GM21723 (cell line): Measurements from ENCODE around the gene KHK.
"Not testable (repeated sequence)": the region's sequence is repeated elsewhere in the genome, so short reads cannot be mapped to it uniquely, and the experiment has no call there.

ENCODE experiments used
- ATAC-seq: cut with Tn5 transposase; IDR thresholded peaks from one replicate; pipeline ENCODE4 v1.9.1; 2021; ENCODE audit warnings: mild to moderate bottlenecking, moderate library complexity; ENCODE audit not compliant: unreplicated experiment

The KHK gene

DNA sequence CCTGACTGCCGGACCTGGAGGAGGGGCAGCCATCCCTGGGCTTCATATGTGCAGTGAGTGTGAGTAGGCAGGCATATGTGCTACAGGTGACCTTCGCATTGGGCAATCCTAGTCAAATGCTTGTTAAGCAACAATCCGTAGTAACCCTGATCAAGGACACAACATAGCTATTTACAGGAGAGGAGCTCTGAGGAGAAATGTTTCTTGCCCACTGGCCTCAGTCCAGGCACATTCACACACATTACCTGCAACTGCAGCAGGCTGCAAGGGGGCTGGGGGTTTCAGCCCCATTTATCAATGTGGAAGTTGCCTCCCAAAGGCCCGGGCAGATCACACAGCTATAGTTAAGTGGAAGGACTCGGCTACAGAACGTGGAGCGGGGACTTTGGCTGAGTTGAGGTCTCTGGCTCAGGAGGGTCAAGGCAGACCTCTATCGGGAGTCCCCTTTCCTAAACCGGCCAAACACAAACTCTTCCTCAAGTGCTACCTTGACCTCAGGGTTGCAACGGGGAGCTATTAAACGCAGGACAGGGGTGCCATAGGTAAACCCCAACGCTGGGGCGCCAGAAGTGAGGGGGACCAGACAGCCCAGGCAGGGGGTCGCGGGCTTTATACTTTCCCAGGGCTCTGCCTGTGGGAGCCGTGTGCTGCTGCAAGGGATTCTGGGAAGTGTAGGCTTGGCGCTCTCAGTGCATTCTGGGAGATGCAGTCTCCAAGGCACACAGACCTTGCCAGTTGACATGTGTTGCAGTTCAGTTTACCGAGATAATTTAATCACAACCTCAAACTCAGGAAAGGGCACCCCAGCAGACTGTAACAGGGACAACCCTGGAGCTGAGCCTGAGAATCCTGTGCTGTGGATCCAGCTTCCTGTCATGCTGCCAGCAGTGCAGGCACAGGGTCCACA, 9.4 kb downstream of the KHK start:
- peak; percentile 75 for ATAC-seq

DNA sequence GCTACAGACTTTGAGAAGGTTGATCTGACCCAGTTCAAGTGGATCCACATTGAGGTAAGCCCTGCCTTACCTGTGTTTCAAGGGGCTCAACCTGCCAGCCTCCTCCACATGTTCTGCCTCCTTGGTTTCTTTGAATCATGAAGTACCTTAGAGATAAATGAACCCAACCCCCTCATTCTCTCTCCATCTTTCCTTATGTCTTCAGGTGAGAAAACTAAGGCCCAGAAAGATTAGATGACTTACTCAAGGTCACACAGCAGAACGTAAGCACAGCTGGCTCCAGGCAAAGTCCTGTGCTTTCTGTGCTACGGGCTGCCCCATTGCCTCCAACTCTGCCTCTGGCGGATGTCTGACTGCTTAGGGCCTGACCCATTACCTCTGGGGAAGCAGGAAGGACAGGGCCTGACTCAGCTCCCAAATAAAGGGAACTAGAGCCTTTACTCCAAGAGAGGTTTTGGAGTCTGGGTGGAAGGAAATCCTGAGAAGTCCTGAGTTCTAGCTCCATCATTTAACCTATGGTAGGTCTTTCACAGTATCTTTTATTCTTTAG, 10.3 kb downstream of the KHK start:
- no peak for ATAC-seq

DNA sequence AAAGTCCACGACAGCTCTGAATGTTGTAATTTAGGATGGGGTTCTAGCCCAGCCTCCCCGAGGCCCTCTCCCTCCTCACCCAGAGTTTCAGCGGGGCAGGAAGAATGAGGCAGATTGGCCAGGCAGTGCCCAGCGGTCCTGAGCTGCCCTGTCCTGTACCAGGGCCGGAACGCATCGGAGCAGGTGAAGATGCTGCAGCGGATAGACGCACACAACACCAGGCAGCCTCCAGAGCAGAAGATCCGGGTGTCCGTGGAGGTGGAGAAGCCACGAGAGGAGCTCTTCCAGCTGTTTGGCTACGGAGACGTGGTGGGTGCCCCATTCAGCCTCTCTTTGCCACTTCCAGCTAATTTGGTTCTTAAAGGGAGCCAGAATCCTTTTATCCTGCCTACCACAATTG, 10.8 kb downstream of the KHK start:
- ATAC-seq, result no peak

DNA sequence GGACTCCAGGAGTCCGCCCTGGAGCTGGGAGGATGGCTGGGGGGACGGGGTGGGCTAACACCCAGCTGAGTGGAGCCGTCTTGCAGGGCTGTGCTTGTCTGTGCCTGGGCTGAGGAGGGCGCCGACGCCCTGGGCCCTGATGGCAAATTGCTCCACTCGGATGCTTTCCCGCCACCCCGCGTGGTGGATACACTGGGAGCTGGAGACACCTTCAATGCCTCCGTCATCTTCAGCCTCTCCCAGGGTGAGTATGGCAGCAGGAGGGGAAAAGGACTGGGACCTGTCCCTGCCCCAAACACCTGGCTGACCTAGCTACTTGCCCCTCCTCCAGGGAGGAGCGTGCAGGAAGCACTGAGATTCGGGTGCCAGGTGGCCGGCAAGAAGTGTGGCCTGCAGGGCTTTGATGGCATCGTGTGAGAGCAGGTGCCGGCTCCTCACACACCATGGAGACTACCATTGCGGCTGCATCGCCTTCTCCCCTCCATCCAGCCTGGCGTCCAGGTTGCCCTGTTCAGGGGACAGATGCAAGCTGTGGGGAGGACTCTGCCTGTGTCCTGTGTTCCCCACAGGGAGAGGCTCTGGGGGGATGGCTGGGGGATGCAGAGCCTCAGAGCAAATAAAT, 12.9 kb downstream of the KHK start:
- ATAC-seq, result no peak

DNA sequence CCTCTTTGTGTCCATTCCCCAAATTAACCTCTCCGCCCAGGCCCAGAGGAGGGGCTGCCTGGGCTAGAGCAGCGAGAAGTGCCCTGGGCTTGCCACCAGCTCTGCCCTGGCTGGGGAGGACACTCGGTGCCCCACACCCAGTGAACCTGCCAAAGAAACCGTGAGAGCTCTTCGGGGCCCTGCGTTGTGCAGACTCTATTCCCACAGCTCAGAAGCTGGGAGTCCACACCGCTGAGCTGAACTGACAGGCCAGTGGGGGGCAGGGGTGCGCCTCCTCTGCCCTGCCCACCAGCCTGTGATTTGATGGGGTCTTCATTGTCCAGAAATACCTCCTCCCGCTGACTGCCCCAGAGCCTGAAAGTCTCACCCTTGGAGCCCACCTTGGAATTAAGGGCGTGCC, 13.5 kb downstream of the KHK start:
- no peak for ATAC-seq

DNA sequence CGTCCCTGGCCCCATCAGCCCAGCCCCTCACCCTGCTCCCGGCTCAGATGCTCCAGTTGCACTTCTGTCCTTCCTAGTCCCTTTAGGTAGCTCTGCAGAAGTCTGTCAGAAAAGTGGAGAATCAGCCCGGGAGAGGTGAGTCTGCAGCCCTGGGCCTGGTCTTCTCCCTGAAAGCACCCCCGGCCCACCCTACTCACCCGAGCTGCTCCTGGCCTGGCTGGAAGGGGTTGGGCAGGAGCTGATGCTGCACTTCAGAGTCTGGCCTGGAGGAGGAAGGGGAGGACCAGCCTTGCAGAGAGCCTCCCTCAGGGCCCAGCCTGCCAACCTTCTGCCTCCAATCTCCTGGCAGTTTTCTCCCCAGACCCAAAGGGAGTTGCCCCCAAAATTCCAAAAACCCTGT, 15.8 kb downstream of the KHK start:
- no peak for ATAC-seq

DNA sequence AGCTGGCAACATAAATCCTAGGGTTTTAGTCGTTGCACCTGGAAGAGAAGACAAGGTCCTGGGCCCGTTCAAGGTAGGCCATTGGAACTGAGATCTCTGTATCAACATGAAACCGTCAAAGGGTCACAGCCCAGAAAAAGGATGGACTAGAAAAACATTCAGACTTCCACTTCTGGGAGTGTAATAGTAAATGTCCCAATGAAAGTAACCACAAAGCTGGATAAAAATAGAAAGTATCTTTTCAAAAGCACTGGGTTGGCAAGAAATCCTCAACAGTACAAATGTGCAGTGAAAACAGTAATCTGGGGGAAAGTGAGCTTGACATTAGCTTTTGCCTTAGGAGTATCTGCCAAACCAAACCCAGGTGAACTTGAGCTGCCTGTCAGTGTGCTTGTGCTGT, 19.4 kb downstream of the KHK start:
- no peak for ATAC-seq

DNA sequence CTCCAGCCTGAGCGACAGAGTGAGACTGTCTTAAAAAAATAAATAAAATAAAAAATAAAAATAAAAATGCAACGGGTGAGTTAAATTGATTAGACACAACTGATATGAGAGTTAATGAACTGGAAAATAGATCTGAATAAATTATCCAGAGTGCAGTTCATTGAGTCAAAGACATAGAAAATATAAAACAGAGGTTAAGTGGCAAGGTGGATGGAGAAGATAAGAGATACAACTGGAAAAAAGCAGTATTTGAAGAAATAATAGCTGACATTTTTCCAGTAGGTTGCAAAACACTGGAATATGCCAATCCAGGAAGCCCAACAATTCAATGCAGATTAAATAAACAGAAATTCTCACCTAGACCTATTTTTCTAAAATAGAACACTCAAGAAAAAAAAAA, 21.6 kb downstream of the KHK start:
- no peak for ATAC-seq

DNA sequence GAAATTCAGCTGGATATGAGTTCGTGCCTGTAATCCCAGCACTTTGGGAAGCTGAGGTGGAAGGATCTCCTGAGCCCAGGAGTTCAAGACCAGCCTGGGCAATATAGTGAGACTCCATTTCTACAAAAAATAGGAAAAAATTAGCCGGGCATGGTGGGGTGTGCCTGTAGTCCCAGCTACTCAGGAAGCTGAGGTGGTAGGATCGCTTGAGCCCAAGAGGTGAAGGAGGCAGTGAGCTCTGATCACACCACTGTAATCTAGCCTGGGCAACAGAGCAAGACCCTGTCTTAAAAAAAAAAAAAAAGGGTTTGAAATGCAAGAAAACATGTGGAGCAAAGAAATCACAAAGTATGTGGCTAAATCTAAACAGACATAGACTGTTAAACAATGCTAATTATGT, 22.5 kb downstream of the KHK start:
- ATAC-seq, result no peak

DNA sequence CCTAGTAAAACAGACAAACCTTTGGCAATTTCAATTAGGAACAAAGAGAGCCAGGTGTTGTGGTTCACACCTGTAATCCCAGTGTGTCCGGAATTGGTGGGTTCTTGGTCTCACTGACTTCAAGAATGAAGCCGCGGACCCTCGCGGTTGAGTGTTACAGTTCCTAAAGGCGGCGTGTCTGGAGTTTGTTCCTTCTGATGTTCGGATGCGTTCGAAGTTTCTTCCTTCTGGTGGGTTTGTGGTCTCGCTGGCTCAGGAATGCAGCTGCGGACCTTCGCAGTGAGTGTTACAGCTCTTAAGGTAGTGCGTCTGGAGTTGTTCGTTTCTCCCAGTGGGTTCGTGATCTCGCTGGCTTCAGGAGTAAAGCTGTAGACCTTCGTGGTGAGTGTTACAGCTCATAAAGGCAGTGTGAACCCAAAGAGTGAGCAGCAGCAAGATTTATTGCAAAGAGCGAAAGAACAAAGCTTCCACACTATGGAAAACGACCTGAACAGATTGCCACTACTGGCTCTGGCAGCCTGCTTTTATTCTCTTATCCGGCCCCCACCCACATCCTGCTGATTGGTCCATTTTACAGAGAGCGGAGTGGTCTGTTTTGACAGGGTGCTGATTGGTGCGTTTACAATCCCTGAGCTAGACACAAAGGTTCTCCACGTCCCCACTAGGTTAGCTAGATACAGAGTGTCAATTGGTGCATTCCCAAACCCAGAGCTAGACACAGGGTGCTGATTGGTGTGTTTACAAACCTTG, 24.2 kb downstream of the KHK start:
- ATAC-seq, result not testable (repeated sequence)

DNA sequence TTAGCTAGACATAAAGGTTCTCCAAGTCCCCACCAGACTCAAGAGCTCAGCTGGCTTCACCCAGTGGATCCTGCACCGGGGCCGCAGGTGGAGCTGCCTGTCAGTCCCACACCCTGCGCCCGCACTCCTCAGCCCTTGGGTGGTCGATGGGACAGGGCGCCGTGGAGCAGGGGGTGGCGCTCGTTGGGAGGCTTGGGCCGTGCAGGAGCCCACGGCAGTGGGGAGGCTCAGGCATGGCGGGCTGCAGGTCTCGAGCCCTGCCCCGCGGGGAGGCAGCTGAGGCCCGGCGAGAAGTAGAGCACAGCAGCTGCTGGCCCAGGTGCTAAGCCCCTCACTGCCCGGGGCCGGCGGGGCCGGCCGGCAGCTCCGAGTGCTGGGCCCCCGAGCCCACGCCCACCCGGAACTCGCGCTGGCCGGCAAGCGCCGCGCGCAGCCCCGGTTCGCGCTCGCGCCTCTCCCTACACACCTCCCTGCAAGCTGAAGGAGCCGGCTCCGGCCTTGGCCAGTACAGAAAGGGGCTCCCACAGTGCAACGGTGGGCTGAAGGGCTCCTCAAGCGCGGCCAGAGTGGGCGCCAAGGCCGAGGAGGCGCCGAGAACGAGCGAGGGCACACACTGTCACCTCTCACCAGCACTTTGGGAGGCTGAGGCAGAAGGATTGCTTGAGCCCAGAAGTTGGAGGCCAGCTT, 25.0 kb downstream of the KHK start:
- ATAC-seq, result not testable (repeated sequence)

DNA sequence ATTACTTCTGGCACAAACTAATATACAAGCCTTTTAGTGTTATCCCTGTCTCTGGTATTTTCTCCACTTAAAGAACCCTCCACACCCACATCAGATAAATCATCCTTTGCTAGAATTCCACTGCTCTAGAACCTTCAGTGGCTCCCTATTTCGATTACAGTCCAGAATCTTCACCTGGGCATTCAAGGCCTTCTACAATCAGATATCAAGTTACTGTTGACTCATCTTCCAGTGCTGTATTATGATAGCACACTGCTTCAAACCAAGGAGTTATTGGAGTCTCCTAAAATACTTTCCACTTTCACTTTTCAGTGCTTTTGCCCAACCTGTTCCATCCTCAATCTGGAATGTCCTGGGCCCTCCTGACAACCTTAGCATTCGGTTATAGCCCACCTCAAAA, 28.9 kb downstream of the KHK start:
- no peak for ATAC-seq

DNA sequence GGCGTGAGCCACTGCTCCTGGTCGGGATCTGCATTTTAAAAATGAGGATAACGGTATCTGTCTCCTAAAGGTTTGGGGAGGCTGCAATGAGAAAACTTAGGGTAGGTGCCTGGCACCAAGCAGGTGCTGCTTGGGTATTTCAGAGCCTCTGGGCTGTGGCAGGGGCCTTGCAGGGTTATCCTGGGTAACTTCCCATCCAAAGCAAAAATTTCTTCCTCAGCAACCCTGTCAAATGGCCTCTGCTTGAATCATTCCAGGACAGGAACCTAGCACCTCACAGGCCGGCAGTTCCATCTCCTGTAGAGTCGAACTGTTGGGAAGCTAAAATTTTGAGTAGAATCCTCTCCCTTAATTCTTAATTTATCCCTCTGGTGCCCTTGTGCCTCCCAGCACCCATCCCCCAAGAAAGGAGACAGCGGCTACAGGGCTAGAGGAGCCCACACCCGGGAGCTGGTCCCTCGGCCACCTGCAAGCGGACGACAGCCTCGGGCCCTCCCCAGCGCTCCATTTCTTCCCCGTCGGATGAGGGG, 31.5 kb downstream of the KHK start:
- ATAC-seq, result no peak

DNA sequence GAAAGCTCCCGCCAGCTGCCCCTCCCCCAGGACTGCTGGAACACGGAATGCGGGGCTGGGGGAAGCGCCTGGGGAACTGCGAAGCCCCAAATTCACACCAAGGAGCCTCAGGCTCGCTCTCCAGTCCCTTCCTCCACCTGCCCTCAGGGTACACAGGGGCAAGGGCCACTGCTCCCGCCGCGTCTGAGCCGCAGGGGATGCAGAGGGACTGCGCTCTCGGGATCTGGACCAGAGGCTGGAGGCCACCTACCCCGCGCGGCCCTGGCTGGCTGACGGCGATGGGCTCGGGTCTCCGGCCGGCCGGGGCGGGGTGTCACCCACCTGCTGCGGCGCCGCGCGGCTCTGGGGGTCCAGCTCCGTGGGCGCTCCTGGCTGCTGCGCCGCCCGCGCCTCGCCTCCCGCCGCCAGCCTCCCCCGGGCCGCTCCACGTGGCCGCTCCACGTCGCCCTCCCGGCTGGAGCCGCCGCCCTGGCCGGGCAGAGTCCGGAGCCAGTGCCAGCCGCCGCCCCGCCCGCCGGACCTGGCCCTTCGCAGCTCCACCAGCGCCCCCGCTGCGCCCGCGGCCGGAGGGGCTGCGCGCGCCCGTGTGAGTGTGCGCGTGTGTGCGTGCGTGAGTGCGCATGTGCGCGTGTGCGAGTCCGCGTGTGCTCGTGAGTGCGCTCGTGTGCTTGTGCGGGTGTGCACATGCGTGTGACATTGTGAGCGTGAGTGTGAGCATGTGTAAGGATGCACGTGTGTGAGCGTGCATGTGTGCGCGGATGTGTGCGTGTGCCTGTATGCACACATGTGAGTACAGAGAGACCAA, 32.2 kb downstream of the KHK start, which contains the start of gene CGREF1:
CGREF1 (minus strand) TSS at position 604 of the 805 bp plus-strand sequence. CDS start 14,762 bp downstream, outside the sequence.
- no peak for ATAC-seq

DNA sequence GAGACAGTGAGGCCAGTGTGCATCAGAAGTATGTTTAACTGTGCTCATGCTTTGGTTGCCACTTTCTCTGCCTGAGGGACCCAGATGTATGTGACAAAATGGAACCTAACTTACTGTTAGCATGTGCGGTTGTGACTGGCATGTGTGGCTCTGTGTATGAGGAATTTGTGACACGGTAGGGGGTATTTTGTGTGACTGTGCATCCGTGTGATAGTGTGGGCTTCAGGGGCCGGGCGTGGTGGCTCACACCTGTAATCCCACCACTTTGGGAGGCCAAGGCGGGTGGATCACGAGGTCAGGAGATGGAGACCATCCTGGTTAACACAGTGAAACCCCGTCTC, 32.7 kb downstream of the KHK start:
- not testable (repeated sequence) for ATAC-seq

DNA sequence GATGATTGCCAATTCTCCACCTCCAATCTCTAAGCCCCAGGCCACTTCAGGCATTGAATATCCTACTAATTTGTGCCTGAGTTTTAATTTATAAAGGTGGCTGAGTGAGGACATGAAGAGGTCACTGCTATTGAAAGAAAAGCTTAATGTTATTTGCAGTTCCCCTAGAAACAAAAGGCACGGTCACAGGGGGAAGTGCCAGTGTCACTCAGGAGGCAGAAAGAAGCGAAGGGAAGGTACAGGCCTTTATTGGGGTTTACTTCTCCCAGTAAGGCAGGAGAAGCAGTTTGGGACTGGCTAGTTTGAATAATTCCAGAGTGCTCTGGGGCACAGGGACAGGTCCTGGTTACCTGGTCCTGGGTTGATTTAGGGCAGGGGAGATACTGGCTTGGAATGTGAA, 35.3 kb downstream of the KHK start:
- no peak for ATAC-seq

DNA sequence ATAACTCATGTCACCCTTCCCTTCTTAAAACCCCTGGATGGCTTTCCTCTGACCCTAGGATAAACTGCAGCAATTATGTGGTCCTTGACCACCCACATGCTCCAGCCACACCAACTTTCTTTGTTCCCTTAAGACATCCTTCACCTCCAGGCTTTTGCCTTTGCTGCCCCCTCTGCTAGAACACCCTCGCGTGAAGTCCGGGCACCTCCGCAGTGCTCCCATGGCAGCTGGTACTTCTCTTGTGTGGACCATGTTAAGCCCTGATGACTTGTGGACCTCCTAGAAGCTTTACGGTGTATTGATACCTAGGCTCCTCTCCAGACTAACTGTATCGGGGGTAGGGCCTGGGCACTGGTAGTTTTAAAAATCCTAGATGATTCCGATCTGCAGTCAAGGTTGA, 36.2 kb downstream of the KHK start:
- no peak for ATAC-seq

DNA sequence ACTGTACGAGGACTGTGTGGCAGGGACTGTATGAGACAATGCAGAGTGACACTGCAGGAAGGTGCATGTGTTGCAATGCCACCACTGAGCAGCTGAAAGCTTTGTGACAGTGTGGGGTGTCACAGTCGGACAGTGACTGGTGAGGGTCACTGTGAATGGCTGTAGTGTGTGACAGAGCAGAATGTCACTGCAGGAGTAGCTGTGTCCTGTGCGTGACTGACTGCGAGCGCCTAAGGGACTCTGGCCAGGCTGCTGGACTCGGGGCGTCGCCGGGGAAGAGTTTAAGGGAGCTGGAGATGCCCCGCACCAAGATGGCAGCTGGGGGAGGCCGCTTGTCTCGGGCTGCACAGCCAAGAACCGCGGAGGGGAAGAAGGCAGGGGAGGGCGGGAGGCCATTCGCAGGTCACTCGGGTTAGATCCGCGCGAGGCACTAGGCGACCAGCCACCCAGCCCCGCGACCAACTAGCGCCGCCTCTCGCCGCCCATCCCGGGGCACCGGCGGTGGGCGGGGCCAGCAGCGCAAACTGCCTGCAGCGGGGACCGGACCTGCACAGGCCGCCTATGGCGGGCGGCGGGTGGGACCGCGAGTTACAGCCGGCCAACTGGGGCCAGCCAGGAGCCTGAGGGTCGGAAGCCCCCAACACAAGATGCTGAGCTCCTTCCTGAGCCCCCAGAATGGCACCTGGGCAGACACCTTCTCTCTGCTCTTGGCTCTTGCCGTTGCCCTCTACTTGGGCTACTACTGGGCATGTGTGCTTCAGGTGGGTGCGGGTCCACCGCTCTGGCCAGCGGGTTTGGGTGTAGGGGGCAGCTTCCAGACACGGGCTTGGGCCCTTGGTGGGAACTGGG, 37.0 kb downstream of the KHK start, which contains the start of gene ABHD1:
ABHD1 (plus strand) TSS at position 514 of the 849 bp plus-strand sequence; CDS start at position 648, 134 bp downstream.
- ATAC-seq, result peak; percentile 78

DNA sequence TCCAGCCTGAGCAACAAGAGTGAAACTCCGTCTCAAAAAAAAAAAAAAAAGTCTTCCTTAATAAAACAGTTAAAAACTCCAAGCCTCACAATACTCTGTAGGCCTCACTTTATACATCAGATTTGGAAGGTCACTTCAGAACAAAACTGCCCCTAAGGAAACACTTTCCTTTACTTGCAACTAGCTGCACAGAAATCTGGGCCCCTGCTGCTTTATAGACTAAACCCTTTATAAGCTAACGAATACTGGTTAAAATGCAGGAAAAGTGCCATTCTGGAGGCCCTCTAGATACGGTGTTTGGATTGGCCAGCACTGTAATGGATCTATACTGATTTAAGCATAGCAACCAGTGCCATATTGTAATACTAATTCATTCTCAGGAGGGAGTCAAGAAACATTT, 38.5 kb downstream of the KHK start:
- no peak for ATAC-seq
